Endothelial cell of umbilical vein (primary cell): Measurements from ENCODE around the gene INKA2.

Experiments
- CTCF ChIP-seq, 2 donors: IDR thresholded peaks; 1 replicate in 1 of 2; 2 replicates in 1 of 2; pipeline ENCODE4 v1.5.1; 2011; ENCODE audit warnings: low read length in 2 of 2, mild to moderate bottlenecking in 2 of 2, moderate library complexity in 2 of 2, control low read depth in 1 of 2, inconsistent platforms in 1 of 2, low read depth in 1 of 2; ENCODE audit not compliant: insufficient read depth in 1 of 2; ENCODE audit errors: extremely low read depth in 1 of 2
- EZH2 ChIP-seq: IDR thresholded peaks from 2 replicates; pipeline ENCODE4 v1.6.1; 2012; ENCODE audit warnings: borderline replicate concordance, low read depth, mild to moderate bottlenecking, moderate library complexity, low read length, inconsistent platforms; ENCODE audit not compliant: severe bottlenecking
- POLR2A ChIP-seq: IDR thresholded peaks from 2 replicates; pipeline ENCODE4 v1.6.1; 2012; ENCODE audit warnings: low read depth, mild to moderate bottlenecking, control low read depth, low read length

- TF ChIP-seq CTCF (IDR thresholded peaks at IDR 0.05; ENCODE audit: extremely low read depth in 1 of 2, insufficient read depth in 1 of 2, low read depth in 1 of 2, low read length in 2 of 2) (no peak), POLR2A (no peak), EZH2 (no peak)
Measured at GRCh38 chr1:111734856-111735255, 4.3 kb downstream of the INKA2 start.
